Measurements from ENCODE around the gene KCNE4.

GRCh38 chr2:223090540-223091235, 38.7 kb downstream of the KCNE4 start:
- TF ChIP-seq CTCF (IDR thresholded peaks at IDR 0.05; ENCODE audit: insufficient read depth, low read depth, low read length) (no peak), EZH2 (IDR thresholded peaks at IDR 0.05; ENCODE audit: insufficient read depth, low read length) (no peak)
